ENCODE data around the gene GOLGA8K.
"Not testable (repeated sequence)": the region's sequence is repeated elsewhere in the genome, so short reads cannot be mapped to it uniquely, and the experiment has no call there.

Gene GOLGA8K

DNA sequence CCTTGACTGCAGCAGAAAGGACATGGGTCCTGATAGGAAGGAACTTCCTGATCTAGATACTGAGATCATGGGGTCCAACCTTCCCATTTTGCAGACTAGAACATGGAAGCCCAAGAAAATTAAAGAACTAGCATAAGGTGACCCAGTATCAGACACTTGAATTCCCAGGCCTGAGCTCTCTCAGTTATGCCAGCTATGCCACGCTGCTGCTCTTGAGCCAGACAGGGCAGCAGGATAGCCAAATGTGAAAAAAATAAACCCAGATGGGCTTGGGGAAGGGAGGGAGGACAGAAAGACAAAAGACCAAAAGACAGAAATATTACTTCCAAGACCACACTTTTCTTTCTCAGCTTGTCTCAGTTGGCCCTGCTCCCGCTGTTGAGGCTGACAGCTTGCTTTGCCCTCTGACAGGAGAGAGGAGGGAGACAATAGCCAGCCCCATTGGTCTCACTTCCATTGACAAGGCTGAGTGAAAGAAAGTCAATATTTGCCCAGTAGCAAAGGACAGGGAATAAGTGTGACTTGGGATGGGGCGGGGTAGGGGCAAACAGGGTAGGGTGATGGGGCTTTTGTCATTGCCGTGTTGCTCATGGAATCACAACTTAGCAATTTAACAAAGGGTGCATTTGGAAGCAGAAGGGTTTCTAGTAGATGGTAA is 52.4 kb downstream of the GOLGA8K start:
- not testable (repeated sequence) for DNase-seq

DNA sequence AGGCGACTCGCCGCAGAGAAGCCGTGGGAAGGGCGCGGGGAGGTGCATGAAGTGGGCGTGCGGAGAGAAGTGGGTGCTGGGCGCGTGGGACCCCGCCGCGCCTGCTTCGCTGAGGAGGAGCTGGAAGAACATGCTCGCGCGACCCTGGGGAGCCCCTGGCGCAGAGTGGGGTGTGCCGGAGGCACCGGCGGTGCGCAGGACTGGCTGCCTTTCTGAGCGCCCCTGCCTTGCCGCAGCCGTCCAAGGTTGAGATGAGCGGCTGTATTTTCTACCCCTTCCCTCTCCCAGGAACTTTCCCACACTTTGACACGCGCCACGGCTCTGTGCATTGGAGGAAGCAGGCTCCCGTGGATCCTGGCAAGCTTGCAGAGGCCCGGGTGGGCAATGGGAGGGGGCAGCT is 56.1 kb downstream of the GOLGA8K start:
- DNase-seq: not testable (repeated sequence)

DNA sequence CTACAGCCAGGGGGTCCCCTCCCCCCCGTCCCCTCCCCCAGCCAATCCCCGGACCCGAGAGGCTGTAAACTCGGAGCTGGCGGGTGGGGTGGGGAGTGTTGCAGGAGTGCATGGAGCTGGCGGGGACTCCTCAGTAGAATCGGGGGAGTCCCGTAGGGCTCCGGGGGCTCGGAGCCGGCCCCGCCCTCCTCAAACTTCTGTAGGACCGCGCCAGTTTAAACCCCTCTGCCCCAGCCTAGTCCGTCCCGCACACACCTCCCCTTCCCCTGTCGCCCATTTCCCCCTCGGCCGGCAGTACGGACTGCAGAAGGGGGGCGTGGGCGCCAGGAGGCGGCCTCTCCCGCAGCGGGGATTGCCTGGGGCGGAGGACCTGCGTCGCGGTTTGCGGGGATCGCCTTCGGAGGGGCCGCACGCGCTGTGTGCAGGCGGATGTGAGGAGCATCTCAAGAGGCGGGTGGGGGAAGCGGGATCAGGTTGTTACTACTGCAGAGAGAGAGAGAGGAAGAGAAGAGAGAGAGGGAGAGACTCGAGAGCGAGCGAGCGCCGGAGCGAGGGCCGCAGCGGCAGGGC is 57.0 kb downstream of the GOLGA8K start:
- not testable (repeated sequence) for DNase-seq

DNA sequence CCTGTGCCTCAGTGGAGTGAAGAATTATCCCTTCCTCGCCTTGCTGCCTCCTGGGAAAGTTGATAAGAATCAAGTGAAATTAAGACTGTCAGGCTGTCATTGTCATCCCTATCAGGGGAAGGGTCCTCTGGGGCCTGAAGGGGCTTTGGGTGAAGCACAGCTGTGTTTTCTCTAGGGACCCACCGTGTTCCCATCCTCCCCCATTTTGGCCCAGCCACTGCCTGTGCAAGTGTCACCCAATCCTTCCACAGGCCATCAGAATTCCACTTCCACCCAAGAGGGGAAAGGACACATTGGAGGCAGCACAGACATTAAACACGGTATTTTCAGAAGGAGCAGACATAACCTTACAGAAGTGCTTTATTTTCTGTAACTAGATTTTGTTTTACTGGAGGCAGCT is 59.2 kb downstream of the GOLGA8K start:
- DNase-seq: not testable (repeated sequence)
